Ecto neural progenitor cell (in vitro differentiated cells): ENCODE measurements around the gene RGS5.
"Not testable (repeated sequence)": the region's sequence is repeated elsewhere in the genome, so short reads cannot be mapped to it uniquely, and the experiment has no call there.

ENCODE experiments used
- DNase-seq: peaks from one replicate; pipeline ENCODE4 v3.0.0-alpha.2; 2018; ENCODE audit warnings: low spot score

Gene RGS5

GRCh38 chr1:163202833-163203451 is at the start of gene RGS5:
Gene RGS5 (minus strand): TSS chr1:163202916. CDS start chr1:163202835, 81 bp downstream.
- peak; percentile 52 for DNase-seq

- no peak for DNase-seq
Observed at GRCh38 chr1:163250382-163250974, 47.8 kb upstream of the RGS5 start.

- no peak for DNase-seq
Observed at GRCh38 chr1:163248064-163248463, 45.3 kb upstream of the RGS5 start.

- DNase-seq = not testable (repeated sequence)
Observed at GRCh38 chr1:163244648-163245047, 41.9 kb upstream of the RGS5 start.

GRCh38 chr1:163241746-163242145 is 39.0 kb upstream of the RGS5 start:
- no peak for DNase-seq

- DNase-seq = no peak
Observed at GRCh38 chr1:163240705-163241104, 38.0 kb upstream of the RGS5 start.

GRCh38 chr1:163233643-163234042 is 30.9 kb upstream of the RGS5 start:
- not testable (repeated sequence) for DNase-seq

- no peak for DNase-seq
Observed at GRCh38 chr1:163231385-163231784, 28.7 kb upstream of the RGS5 start.

- no peak for DNase-seq
Observed at GRCh38 chr1:163230827-163231226, 28.1 kb upstream of the RGS5 start.

- not testable (repeated sequence) for DNase-seq
Observed at GRCh38 chr1:163228271-163228670, 25.6 kb upstream of the RGS5 start.

GRCh38 chr1:163227126-163227525 is 24.4 kb upstream of the RGS5 start:
- DNase-seq = no peak

- DNase-seq = no peak
Observed at GRCh38 chr1:163213626-163214025, 10.9 kb upstream of the RGS5 start.

- DNase-seq = no peak
Observed at GRCh38 chr1:163211667-163212066, 9.0 kb upstream of the RGS5 start.

GRCh38 chr1:163205513-163205912 is 2.8 kb upstream of the RGS5 start:
- no peak for DNase-seq

- no peak for DNase-seq
Observed at GRCh38 chr1:163203561-163203960, 845 bp upstream of the RGS5 start.

GRCh38 chr1:163201906-163202305 is 810 bp downstream of the RGS5 start:
- no peak for DNase-seq

GRCh38 chr1:163197022-163197421 is 5.7 kb downstream of the RGS5 start:
- no peak for DNase-seq

- no peak for DNase-seq
Observed at GRCh38 chr1:163196449-163196787, 6.3 kb downstream of the RGS5 start.

- no peak for DNase-seq
Observed at GRCh38 chr1:163195728-163196448, 6.8 kb downstream of the RGS5 start.

- DNase-seq = no peak
Observed at GRCh38 chr1:163191301-163191700, 11.4 kb downstream of the RGS5 start.

GRCh38 chr1:163188947-163189346 is 13.8 kb downstream of the RGS5 start:
- DNase-seq = no peak

- DNase-seq = no peak
Observed at GRCh38 chr1:163187849-163188248, 14.9 kb downstream of the RGS5 start.

GRCh38 chr1:163186862-163187261 is 15.9 kb downstream of the RGS5 start:
- DNase-seq = no peak
